Right lobe of liver (tissue), 6 donors: Measurements from ENCODE around the gene ART5. TPM values are rescaled to one million over a fixed set of nuclear protein-coding genes. Genes with fewer than 3 reads are reported as not detected.
A peak's percentile ranks its signal among the peaks of the same experiment; 100 is the strongest.

Source experiments
- ATAC-seq, 4 donors: fragments of 200-7000 bp; cut with Tn5 transposase; one replicate each; pipeline ENCODE4 v1.9.1; 2020; ENCODE audit warnings: mild to moderate bottlenecking in 4 of 4, moderate library complexity in 4 of 4
- DNase-seq, 3 donors: peaks; one replicate each; pipeline ENCODE4 v3.0.0-alpha.2; 2020
- H3K27ac ChIP-seq, 3 donors: fragments of 200-600 bp; one replicate each; pipeline ENCODE4 v1.8.0; 2022
- H3K27me3 ChIP-seq, 2 donors: fragments of 200-600 bp; one replicate each; pipeline ENCODE4 v1.8.0; 2022
- H3K36me3 ChIP-seq, 4 donors: fragments of 200-600 bp; sonication (generic) in 1 of 4; one replicate each; pipeline versions ENCODE4 v1.5.1 to v1.8.0; 2017 to 2022; ENCODE audit warnings: control low read depth in 1 of 4
- H3K4me1 ChIP-seq, 4 donors: fragments of 200-600 bp; sonication (generic) in 1 of 4; one replicate each; pipeline versions ENCODE4 v1.5.1 to v1.8.0; 2017 to 2022; ENCODE audit warnings: control low read depth in 1 of 4
- H3K4me3 ChIP-seq, 3 donors: fragments of 200-600 bp; one replicate each; pipeline ENCODE4 v1.8.0; 2022
- H3K9me3 ChIP-seq, 4 donors: fragments of 200-600 bp; sonication (generic) in 1 of 4; one replicate each; pipeline versions ENCODE4 v1.5.1 to v1.8.0; 2017 to 2022; ENCODE audit warnings: control low read depth in 1 of 4
- POLR2A ChIP-seq: fragments of 450-650 bp; IDR thresholded peaks from one replicate; pipeline ENCODE4 v1.6.1; 2017; ENCODE audit warnings: antibody characterized with exemption, mild to moderate bottlenecking
- WGBS: methylation state at CpG from one replicate; pipeline ENCODE4 v1.1.6; 2018; ENCODE audit warnings: low coverage, low lambda C conversion rate; ENCODE audit not compliant: insufficient coverage; ENCODE audit errors: missing lambda C conversion rate; 5-methylcytosine and 5-hydroxymethylcytosine counted together
- intact Hi-C, 2 donors: fragments of 100-400 bp; cut with DNase I; formaldehyde crosslinking; loops; one replicate each; pipeline versions ENCODE4 v1.11.2 to v1.14.1; 2022
- total RNA-seq, 6 experiments: library from RNA; depleted of rRNA in 2 of 6; stranded (reverse); fragments of >200 nt in 2 of 6; fragmentation: NEBNext Ultra II Directional in 3 of 6; extraction: Animal tissue kit (Norgen Biotek cat#: 25700) in 3 of 6; gene quantifications; one replicate each; pipeline versions ENCODE4 v1.1.0 to v1.2.4, GENCODE V29; 2016 to 2023
- TF ChIP-seq, protein P1 (sequence below), 4 donors: fragments of 200-600 bp in 3 of 4; fragments of 450-650 bp in 1 of 4; IDR thresholded peaks; one replicate each; pipeline versions ENCODE4 v1.5.1 to v1.8.0; 2016 to 2022; ENCODE audit warnings: antibody characterized with exemption in 4 of 4, mild to moderate bottlenecking in 2 of 4
- donor health status: DM: no; HTN: yes; CAD: no.
- donor health status: DM: no; HTN: no; CAD: no.
- donor health status: DM: no; HTN: no; CAD: no.
- donor health status: DM: no; HTN: yes; CAD: no.
- donor health status: DM: no; HTN: yes; CAD: no.

The ART5 gene
- total RNA-seq, 6 experiments from 2014 or later = 0.35 to 0.59 TPM; not detected in 4

DNA sequence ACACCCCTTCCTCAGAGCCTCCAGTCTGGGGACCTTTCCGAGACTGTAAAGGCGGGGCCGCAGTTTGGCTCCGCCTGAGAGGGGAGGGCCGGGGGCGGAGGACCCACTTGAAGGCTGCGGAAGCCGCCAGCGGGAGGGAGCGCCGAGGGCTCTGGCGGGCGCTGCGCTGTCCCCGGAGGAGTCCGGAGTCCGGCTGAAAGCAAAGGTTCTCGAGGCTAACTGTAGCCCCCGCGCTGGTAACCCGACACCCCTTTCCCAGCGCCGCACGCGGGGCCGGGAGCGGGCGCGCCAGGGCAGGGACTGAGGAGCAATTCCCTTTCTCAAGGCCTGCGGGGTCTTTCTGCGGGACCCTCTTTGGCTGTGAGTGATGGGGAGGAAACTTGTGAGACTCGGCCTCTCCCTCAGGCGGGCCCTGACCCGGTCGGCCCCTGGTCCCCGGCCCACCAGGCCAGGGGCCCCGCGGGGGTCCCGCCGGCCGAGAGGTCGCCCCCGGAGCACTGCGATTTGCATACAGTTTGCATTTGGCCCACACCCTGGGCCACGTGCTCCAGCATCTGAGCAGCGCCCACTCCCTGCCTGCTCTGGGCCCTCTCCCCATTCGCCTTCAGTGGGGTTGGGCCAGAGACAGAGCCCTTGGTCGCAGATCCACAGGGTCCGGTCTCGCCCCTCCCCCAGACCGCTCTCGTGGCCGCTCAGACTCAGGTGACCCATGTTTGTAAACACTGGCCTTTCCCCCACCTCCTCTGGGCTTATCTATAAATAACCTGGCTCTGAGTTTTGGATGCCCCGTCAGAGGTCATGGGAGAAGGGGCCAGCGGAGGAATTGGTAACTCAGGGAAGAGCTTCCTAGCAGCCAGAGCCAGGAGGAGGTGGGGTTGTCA is 519 bp upstream of the ART5 start:
- intact Hi-C loops = no loop called here
- Histone ChIP-seq H3K4me1 (peaks cover 0 to 6% (median 2%) of the 10 kb centered on the region in 4 donors), H3K9me3 (no peaks in the 10 kb centered on the region), H3K27me3 (no peaks in the 10 kb centered on the region), H3K36me3 (no peaks in the 10 kb centered on the region), H3K4me3 (peak overlapping the region; percentile 43 to 65 (median 54)), H3K27ac (peak overlapping the region in 1 of 3 donors; percentile 49)
- peak; percentile 68 to 85 (median 76) for DNase-seq
- no peak for TF ChIP-seq POLR2A
- TF ChIP-seq, protein P1, sequence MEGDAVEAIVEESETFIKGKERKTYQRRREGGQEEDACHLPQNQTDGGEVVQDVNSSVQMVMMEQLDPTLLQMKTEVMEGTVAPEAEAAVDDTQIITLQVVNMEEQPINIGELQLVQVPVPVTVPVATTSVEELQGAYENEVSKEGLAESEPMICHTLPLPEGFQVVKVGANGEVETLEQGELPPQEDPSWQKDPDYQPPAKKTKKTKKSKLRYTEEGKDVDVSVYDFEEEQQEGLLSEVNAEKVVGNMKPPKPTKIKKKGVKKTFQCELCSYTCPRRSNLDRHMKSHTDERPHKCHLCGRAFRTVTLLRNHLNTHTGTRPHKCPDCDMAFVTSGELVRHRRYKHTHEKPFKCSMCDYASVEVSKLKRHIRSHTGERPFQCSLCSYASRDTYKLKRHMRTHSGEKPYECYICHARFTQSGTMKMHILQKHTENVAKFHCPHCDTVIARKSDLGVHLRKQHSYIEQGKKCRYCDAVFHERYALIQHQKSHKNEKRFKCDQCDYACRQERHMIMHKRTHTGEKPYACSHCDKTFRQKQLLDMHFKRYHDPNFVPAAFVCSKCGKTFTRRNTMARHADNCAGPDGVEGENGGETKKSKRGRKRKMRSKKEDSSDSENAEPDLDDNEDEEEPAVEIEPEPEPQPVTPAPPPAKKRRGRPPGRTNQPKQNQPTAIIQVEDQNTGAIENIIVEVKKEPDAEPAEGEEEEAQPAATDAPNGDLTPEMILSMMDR (IDR thresholded peaks at IDR 0.05) = no peak
- peak; percentile 90 to 95 (median 92) for ATAC-seq
- WGBS = 2% methylated on average over 13 of the region's 55 CpGs

DNA sequence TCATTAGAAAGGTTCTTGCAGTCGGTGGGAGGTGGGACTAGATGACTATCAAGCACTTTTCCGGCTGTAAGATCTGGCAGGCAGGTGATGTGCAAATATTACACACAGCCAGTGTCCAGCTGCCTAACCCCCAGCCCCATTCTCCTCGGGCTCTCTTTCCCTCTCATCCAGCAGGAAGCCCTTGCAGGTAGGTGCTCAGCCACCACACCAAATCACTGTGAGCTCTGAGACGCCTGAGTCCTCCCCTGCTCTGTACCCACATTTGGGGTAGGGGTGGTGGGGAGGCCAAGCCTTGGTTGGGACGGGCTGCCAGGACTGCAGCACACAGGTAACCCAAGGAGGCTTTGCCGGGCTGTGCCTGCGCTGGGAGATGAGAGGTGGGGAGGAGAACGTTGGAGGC is 601 bp downstream of the ART5 start:
- no peak overlapping the region for H3K4me3 ChIP-seq
- peaks cover 0 to 6% (median 2%) of the 10 kb centered on the region in 4 donors for H3K4me1 ChIP-seq
- WGBS = 45% methylated on average over 3 of the region's 8 CpGs
- no peak for TF ChIP-seq POLR2A
- TF ChIP-seq, protein P1 (IDR thresholded peaks at IDR 0.05) = no peak
- H3K36me3 ChIP-seq = no peaks in the 10 kb centered on the region
- no peaks in the 10 kb centered on the region for H3K27me3 ChIP-seq
- no peaks in the 10 kb centered on the region for H3K9me3 ChIP-seq
- H3K27ac ChIP-seq = no peak overlapping the region
- no peak for ATAC-seq
- no peak for DNase-seq
- intact Hi-C loops = no loop called here

DNA sequence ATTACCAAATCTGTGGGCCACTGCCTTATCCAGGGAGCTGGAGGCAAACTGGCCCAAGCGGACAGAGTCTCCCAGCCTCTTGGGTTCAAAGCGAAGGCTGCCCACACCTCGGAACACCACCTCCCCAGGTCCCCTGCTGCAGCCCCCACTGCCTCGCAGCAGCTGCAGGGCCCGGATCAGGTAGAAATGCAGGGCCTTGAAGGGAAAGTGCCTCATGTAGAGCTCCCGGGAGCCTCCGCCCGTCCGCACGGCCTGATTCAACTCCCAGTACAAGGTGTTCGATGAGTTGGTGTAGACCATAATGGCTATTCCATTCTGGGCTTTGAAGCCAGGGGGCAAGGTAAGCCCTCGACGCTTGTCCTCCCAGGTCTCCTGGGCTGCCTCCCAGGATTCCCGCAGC is 2.0 kb downstream of the ART5 start:
- ATAC-seq (no peak), DNase-seq (no peak)
- H3K27ac ChIP-seq = no peak overlapping the region
- intact Hi-C loops = no loop called here
- TF ChIP-seq, protein P1 (IDR thresholded peaks at IDR 0.05) = no peak
- no peak for TF ChIP-seq POLR2A
- no peaks in the 10 kb centered on the region for H3K27me3 ChIP-seq
- no peaks in the 10 kb centered on the region for H3K36me3 ChIP-seq
- WGBS = no CpG with 5 or more reads among the region's 14 CpGs
- H3K4me3 ChIP-seq = no peak overlapping the region
- H3K4me1 ChIP-seq = peaks cover 0 to 6% (median 2%) of the 10 kb centered on the region in 4 donors
- no peaks in the 10 kb centered on the region for H3K9me3 ChIP-seq

DNA sequence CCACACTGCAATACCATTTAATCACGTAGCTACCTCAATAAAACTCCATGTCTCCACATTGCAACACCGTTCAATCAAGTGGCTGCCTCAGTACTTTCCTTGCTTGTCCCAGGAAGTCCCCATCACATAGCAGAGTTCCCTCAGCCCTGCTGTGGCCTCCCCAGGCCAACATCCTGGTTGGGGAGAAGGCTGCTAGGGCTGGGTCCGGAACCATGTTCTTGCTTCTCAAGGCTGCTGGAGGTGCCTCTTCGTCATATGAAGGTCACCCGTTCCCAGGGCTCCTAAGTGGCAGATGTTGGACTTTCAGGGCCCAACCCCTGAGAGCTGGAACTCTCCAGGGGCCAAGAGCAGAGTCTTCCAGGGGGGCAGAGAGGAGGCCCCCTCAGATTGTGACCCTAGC is 3.3 kb downstream of the ART5 start:
- ATAC-seq (no peak), DNase-seq (no peak)
- intact Hi-C loops = no loop called here
- WGBS = 86% methylated on average over 1 of the region's 5 CpGs
- no peaks in the 10 kb centered on the region for H3K9me3 ChIP-seq
- no peak overlapping the region for H3K27ac ChIP-seq
- H3K4me1 ChIP-seq = peaks cover 0 to 6% (median 2%) of the 10 kb centered on the region in 4 donors
- H3K36me3 ChIP-seq = no peaks in the 10 kb centered on the region
- no peaks in the 10 kb centered on the region for H3K27me3 ChIP-seq
- TF ChIP-seq, protein P1 (IDR thresholded peaks at IDR 0.05) = no peak
- TF ChIP-seq POLR2A = no peak
- no peak overlapping the region for H3K4me3 ChIP-seq
